Lung (tissue), 16 donors: ENCODE measurements around the gene NUFIP1. TPM values are rescaled to one million over a fixed set of nuclear protein-coding genes. Genes with fewer than 3 reads are reported as not detected.

Experiments used
- ATAC-seq: fragments of 200-7000 bp; cut with Tn5 transposase; one replicate; pipeline ENCODE4 v1.9.1; 2020; ENCODE audit warnings: moderate number of reproducible peaks; ENCODE audit not compliant: insufficient read depth, low FRiP score
- DNase-seq, 3 donors: peaks; one replicate each; pipeline ENCODE4 v3.0.0-alpha.2; 2013 to 2017
- H3K27ac ChIP-seq, 2 donors: one replicate each; pipeline ENCODE4 v1.5.1; 2013; ENCODE audit warnings: mild to moderate bottlenecking in 2 of 2, moderate library complexity in 2 of 2, control low read depth in 1 of 2, inconsistent platforms in 1 of 2, low read depth in 1 of 2, low read length in 1 of 2
- H3K27me3 ChIP-seq, 3 donors: one replicate each; pipeline ENCODE4 v1.5.1; 2013; ENCODE audit warnings: low read length in 2 of 3; ENCODE audit not compliant: control insufficient read depth in 3 of 3, insufficient read depth in 3 of 3
- H3K36me3 ChIP-seq, 4 donors: one replicate each; pipeline ENCODE4 v1.5.1; 2013; ENCODE audit warnings: low read length in 4 of 4, mild to moderate bottlenecking in 1 of 4, moderate library complexity in 1 of 4; ENCODE audit not compliant: control insufficient read depth in 4 of 4, insufficient read depth in 4 of 4
- H3K4me1 ChIP-seq, 5 donors: one replicate each; pipeline ENCODE4 v1.5.1; 2013; ENCODE audit warnings: low read length in 5 of 5, mild to moderate bottlenecking in 2 of 5, moderate library complexity in 1 of 5; ENCODE audit not compliant: control insufficient read depth in 5 of 5, insufficient read depth in 5 of 5
- H3K4me3 ChIP-seq: one replicate; pipeline ENCODE4 v1.5.1; 2013; ENCODE audit warnings: mild to moderate bottlenecking, control low read depth, moderate library complexity
- H3K9ac ChIP-seq, 2 donors: one replicate each; pipeline ENCODE4 v1.5.1; 2013; ENCODE audit warnings: low read length in 2 of 2, control low read depth in 1 of 2; ENCODE audit not compliant: insufficient read depth in 1 of 2
- H3K9me3 ChIP-seq, 4 donors: one replicate each; pipeline ENCODE4 v1.5.1; 2013; ENCODE audit warnings: low read length in 3 of 4, mild to moderate bottlenecking in 1 of 4, moderate library complexity in 1 of 4; ENCODE audit not compliant: control insufficient read depth in 4 of 4, insufficient read depth in 3 of 4
- CTCF ChIP-seq: IDR thresholded peaks from 2 replicates; pipeline ENCODE4 v1.5.1; 2012; ENCODE audit warnings: mild to moderate bottlenecking; ENCODE audit errors: control extremely low read depth, extremely low read depth
- WGBS, 2 donors: extraction: QIAGEN DNeasy Blood & Tissue Kit; methylation state at CpG; one replicate each; pipeline ENCODE4 v1.1.7; 2013; 5-methylcytosine and 5-hydroxymethylcytosine counted together
- long read RNA-seq, 5 donors: transcript quantifications; one replicate each; lab custom pipeline, GENCODE V29; 2026
- polyA plus RNA-seq, 2 donors: library from polyadenylated mRNA; stranded (reverse); fragments of 200-250 nt; gene quantifications; one replicate each; pipeline ENCODE4 v1.2.1, GENCODE V29; 2013
- total RNA-seq, 2 donors: library from RNA; depleted of rRNA in 1 of 2; stranded (reverse); fragments of >200 nt in 1 of 2; gene quantifications; one replicate each; pipeline ENCODE4 v1.2.1, GENCODE V29; 2014 to 2021
- donor health status: control.
- donor health status: control.
- donor health status: Bipolar disorder and iron deficiency.
- donor health status: healthy.
- donor health status: DM: yes; HTN: yes; CAD: no.

The NUFIP1 gene
- total RNA-seq (1 to 10 TPM; 3.9 to 5.0 TPM), polyA plus RNA-seq (1 to 10 TPM; 2.9 to 3.1 TPM)
- long read RNA-seq, donor 1, partial matches to known transcripts: 0 of 3 reads
- long read RNA-seq, donor 1, other reads (novel, unspliced or antisense): 0 of 3 reads
- long read RNA-seq, donor 2: 0 reads
- long read RNA-seq, donor 3, partial matches to known transcripts: 0 of 1 reads
- long read RNA-seq, donor 3, other reads (novel, unspliced or antisense): 0 of 1 reads
- long read RNA-seq, donor 4, partial matches to known transcripts: 0 of 1 reads
- long read RNA-seq, donor 4, other reads (novel, unspliced or antisense): 0 of 1 reads
- long read RNA-seq, donor 5, transcript NUFIP1-201 (10 exons, 3,492 nt): major isoform, 5 of 5 reads
- long read RNA-seq, donor 5, partial matches to known transcripts: 0 of 5 reads
- long read RNA-seq, donor 5, other reads (novel, unspliced or antisense): 0 of 5 reads

GRCh38 chr13:44989071-44989889 is at the start of gene NUFIP1, which contains the start of gene GPALPP1:
TSS of gene NUFIP1 (minus strand) at chr13:44989471. CDS start at chr13:44989436, 35 bp downstream.
TSS of gene GPALPP1 (plus strand) at chr13:44989538. CDS start at chr13:44989655, 117 bp downstream.
- no peak for TF ChIP-seq CTCF
- Histone ChIP-seq H3K27ac (peak within 1 kb of the TSS; percentile 80 to 92), H3K36me3 (peaks cover 0 to 6% (median 3%) of the 10 kb centered on the region in 4 donors), H3K9ac (peak within 1 kb of the TSS; percentile 94 to 96), H3K9me3 (no peaks in the 10 kb centered on the region), H3K4me1 (peaks cover 4 to 19% (median 10%) of the 10 kb centered on the region in 5 donors), H3K4me3 (peak within 1 kb of the TSS; percentile 96), H3K27me3 (no peaks in the 10 kb centered on the region)
- WGBS, 2 donors: 0 to 1% methylated on average over 51 to 66 of the region's 66 CpGs
- DNase-seq: peak; percentile 95 to 97 (median 96)
- peak; percentile 93 for ATAC-seq

GRCh38 chr13:45036206-45036605 is 46.9 kb upstream of the NUFIP1 start:
- no peak for TF ChIP-seq CTCF
- no peak overlapping the region for H3K9ac ChIP-seq
- no peaks in the 10 kb centered on the region for H3K27me3 ChIP-seq
- ATAC-seq (no peak), DNase-seq (no peak)
- no peaks in the 10 kb centered on the region for H3K4me1 ChIP-seq
- H3K36me3 ChIP-seq: peaks cover 1 to 8% (median 5%) of the 10 kb centered on the region in 4 donors
- no peaks in the 10 kb centered on the region for H3K9me3 ChIP-seq
- no peak overlapping the region for H3K4me3 ChIP-seq
- H3K27ac ChIP-seq: no peak overlapping the region

- no peaks in the 10 kb centered on the region for H3K27me3 ChIP-seq
- no peaks in the 10 kb centered on the region for H3K4me1 ChIP-seq
- no peak overlapping the region for H3K27ac ChIP-seq
- H3K9me3 ChIP-seq: no peaks in the 10 kb centered on the region
- 97% methylated on average over 2 of the region's 2 CpGs for WGBS, 2 donors
- peaks cover 1 to 12% (median 5%) of the 10 kb centered on the region in 4 donors for H3K36me3 ChIP-seq
- ATAC-seq: no peak
- H3K4me3 ChIP-seq: no peak overlapping the region
- TF ChIP-seq CTCF: no peak
- H3K9ac ChIP-seq: no peak overlapping the region
- no peak for DNase-seq
Measured at GRCh38 chr13:45034342-45034741, 45.1 kb upstream of the NUFIP1 start.
